Measurements from ENCODE around the gene ADNP. TPM values are rescaled to one million over a fixed set of nuclear protein-coding genes. Genes with fewer than 3 reads are reported as not detected.
A peak's percentile ranks its signal among the peaks of the same experiment; 100 is the strongest.
"Not testable (repeated sequence)": the region's sequence is repeated elsewhere in the genome, so short reads cannot be mapped to it uniquely, and the experiment has no call there.

ADNP gene
- 10 to 100 TPM; 34.2 to 40.1 (median 37.9) TPM for total RNA-seq
- polyA plus RNA-seq = 10 to 100 TPM; 13.3 to 30.1 (median 13.4) TPM
- long read RNA-seq, donor 1, full-length matches to known transcripts = 5 of 12 reads
- long read RNA-seq, donor 1, partial matches to known transcripts = 0 of 12 reads
- long read RNA-seq, donor 1, other reads (novel, unspliced or antisense) = 7 of 12 reads
- long read RNA-seq, donor 2, full-length matches to known transcripts = 11 of 29 reads
- long read RNA-seq, donor 2, partial matches to known transcripts = 0 of 29 reads
- long read RNA-seq, donor 2, other reads (novel, unspliced or antisense) = 18 of 29 reads

DNA sequence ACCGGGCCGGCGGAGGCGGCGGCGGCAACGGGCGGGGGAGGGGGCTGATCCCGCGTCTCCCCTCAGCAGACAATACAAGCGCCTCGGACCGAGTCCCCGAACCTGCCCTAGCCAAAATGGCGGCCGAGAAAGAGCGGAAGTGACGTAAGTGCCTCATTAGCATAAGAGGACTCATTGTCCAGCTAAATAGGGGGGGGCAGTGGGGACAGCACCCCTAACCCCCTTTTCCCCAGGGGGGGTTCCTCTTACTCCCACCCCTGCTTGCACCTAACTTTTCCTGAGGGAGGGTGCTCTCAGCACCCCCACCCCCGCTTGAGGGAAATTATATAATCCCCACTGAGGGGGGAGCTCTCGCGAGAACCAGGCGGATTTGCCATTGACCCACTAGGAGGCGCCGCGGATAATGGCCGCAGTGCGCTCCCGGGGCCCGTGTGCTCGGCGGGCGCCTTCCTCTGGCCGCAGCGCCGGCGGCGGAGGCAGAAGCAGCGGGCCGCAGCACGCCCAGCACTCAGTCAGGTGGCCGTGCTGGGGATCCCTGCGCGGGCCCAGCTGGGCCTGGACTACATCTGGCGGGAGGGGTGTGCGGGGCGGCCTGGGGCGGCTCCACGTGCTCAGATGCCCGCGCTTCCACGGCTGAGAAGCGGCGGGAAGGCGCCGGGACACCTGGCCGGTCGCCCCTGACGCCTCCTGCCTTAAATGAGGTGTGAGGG lies at the start of gene ADNP:
Gene ADNP (minus strand): TSS at position 132 of the 710 bp plus-strand sequence. CDS start 27,441 bp downstream, outside the sequence.
- peak; percentile 91 to 94 for DNase-seq
- H3K27ac ChIP-seq = peak within 1 kb of the TSS; percentile 100
- peaks cover 35% of the 10 kb centered on the region for H3K4me1 ChIP-seq
- ATAC-seq = peak; percentile 85 to 91 (median 88)
- 1% methylated on average over 50 to 58 of the region's 58 CpGs for WGBS, 3 donors
- H3K27me3 ChIP-seq (ENCODE audit: insufficient read depth in 3 of 3, low read length in 2 of 3) = no peaks in the 10 kb centered on the region
- H3K4me3 ChIP-seq = peak within 1 kb of the TSS; percentile 82
- H3K9me3 ChIP-seq = no peaks in the 10 kb centered on the region
- TF ChIP-seq, protein P1, sequence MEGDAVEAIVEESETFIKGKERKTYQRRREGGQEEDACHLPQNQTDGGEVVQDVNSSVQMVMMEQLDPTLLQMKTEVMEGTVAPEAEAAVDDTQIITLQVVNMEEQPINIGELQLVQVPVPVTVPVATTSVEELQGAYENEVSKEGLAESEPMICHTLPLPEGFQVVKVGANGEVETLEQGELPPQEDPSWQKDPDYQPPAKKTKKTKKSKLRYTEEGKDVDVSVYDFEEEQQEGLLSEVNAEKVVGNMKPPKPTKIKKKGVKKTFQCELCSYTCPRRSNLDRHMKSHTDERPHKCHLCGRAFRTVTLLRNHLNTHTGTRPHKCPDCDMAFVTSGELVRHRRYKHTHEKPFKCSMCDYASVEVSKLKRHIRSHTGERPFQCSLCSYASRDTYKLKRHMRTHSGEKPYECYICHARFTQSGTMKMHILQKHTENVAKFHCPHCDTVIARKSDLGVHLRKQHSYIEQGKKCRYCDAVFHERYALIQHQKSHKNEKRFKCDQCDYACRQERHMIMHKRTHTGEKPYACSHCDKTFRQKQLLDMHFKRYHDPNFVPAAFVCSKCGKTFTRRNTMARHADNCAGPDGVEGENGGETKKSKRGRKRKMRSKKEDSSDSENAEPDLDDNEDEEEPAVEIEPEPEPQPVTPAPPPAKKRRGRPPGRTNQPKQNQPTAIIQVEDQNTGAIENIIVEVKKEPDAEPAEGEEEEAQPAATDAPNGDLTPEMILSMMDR (IDR thresholded peaks at IDR 0.05) = peak; percentile 67
- intact Hi-C loops (cut with DNase I) = loop anchor here (2.0 kb wide), 1 partner anchor 27 kb away; the partner anchor contains the start of genes DPM1 (in 2 of the 2) and MOCS3 (in 2 of the 2)
- peaks cover 5 to 58% of the 10 kb centered on the region in 2 donors for H3K36me3 ChIP-seq (ENCODE audit: insufficient read depth in 1 of 2, low read depth in 1 of 2)

- no peak for DNase-seq
- ATAC-seq = peak in 2 of 4 donors; percentile 32 to 53
- Histone ChIP-seq H3K27me3 (ENCODE audit: insufficient read depth in 3 of 3, low read length in 2 of 3) (peaks cover 4 to 44% (median 7%) of the 10 kb centered on the region in 3 donors), H3K9me3 (no peaks in the 10 kb centered on the region), H3K36me3 (ENCODE audit: insufficient read depth in 1 of 2, low read depth in 1 of 2) (no peaks in the 10 kb centered on the region), H3K27ac (no peak overlapping the region), H3K4me3 (no peak overlapping the region), H3K4me1 (no peaks in the 10 kb centered on the region)
- intact Hi-C loops (cut with DNase I) = loop anchor here in 1 of 2 donors (10.0 kb wide), 2 partner anchors 615 to 645 kb away; no protein-coding TSS in a partner anchor
- TF ChIP-seq, protein P1 (IDR thresholded peaks at IDR 0.05) = no peak
- WGBS, 3 donors = 51 to 62% (median 54%) methylated on average over 8 of the region's 8 CpGs
These were observed 48.9 kb upstream of the ADNP start for GRCh38 chr20:50980071-50980681.

DNA sequence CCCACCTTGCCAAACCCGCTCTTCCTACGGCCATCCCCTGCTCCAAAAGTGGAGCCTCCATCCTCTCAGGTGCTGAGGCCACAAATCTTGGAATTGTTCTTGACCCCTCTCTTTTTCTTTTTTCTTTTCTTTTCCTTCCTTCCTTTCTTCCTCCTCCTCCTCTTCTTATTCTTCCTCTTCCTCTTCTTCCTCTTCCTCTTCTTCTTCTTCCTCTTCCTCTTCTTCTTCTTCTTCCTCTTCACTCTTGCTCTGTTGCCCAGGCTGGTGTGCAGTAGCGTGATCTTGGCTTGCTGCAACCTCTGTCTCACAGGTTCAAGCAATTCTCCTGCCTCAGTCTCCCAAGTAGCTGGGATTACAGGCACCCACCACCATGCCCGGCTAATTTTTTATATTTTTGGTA lies 47.3 kb upstream of the ADNP start:
- H3K9me3 ChIP-seq; ATAC-seq; intact Hi-C loops (cut with DNase I); H3K4me3 ChIP-seq; DNase-seq; H3K27ac ChIP-seq; H3K4me1 ChIP-seq; H3K36me3 ChIP-seq (ENCODE audit: insufficient read depth in 1 of 2, low read depth in 1 of 2): not testable (repeated sequence)
- H3K27me3 ChIP-seq (ENCODE audit: insufficient read depth in 3 of 3, low read length in 2 of 3) = peaks cover 0 to 37% (median 8%) of the 10 kb centered on the region in 3 donors
- 83 to 89% (median 84%) methylated on average over 4 of the region's 4 CpGs for WGBS, 3 donors

DNA sequence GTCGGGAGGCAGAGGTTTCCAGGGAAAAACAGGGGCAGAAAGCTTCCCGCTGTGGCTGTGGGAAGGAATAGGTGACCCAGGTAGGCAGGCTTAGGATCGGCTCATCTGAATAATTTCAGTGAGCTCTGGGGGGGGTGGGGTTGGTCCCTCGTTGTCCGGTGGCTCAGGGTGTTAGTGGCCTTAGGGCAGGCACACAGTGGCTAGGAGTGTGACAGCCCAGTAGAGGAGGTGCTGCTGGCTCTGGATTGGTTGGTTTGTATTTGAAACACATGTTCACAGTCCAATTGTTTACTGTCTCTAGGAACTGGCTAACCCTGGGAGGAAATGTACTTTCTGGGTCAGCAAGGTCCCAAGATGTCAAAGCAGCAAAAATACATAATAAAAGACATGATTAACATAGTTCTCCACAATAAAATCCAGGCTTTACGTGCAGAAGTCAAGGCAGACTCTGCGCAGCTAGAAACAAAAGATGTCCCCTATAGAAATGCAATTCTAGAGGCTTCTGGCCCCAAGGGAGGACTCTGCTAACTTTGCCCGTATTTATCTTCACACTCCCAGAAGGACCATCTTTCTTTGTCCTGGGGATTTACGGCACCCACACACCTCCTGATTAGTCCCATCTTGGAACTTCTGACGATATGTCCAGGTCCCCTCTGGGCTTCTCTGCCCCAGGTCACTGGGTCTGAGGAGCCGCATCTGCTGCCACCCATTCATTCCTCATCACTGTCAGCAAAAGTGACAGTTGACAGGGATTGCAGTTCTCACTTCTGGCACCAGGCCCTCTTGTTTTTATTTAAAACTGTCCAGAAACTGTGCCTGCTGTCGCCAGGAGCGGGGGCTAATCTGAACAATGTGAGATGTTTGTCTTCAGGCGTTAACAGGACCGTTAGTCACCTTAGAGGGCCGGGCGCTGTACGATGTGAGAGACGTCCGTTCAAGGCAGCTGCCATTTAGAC lies 46.1 kb upstream of the ADNP start:
- Histone ChIP-seq H3K9me3 (no peaks in the 10 kb centered on the region), H3K4me1 (no peaks in the 10 kb centered on the region), H3K27ac (no peak overlapping the region), H3K36me3 (ENCODE audit: insufficient read depth in 1 of 2, low read depth in 1 of 2) (no peaks in the 10 kb centered on the region), H3K27me3 (ENCODE audit: insufficient read depth in 3 of 3, low read length in 2 of 3) (peaks cover 0 to 27% (median 4%) of the 10 kb centered on the region in 3 donors), H3K4me3 (no peak overlapping the region)
- no peak for DNase-seq
- ATAC-seq = no peak
- TF ChIP-seq, protein P1 (IDR thresholded peaks at IDR 0.05) = no peak
- intact Hi-C loops (cut with DNase I) = no loop called here
- whole genome bisulfite sequencing, 3 donors = 32 to 38% (median 33%) methylated on average over 20 of the region's 20 CpGs
